HG03196 (cell line): ENCODE data around the gene OR4D9.
"Not testable (repeated sequence)": the region's sequence is repeated elsewhere in the genome, so short reads cannot be mapped to it uniquely, and the experiment has no call there.

ENCODE experiments used
- ATAC-seq: cut with Tn5 transposase; IDR thresholded peaks from one replicate; pipeline ENCODE4 v1.9.1; 2021; ENCODE audit not compliant: unreplicated experiment

OR4D9 gene

DNA sequence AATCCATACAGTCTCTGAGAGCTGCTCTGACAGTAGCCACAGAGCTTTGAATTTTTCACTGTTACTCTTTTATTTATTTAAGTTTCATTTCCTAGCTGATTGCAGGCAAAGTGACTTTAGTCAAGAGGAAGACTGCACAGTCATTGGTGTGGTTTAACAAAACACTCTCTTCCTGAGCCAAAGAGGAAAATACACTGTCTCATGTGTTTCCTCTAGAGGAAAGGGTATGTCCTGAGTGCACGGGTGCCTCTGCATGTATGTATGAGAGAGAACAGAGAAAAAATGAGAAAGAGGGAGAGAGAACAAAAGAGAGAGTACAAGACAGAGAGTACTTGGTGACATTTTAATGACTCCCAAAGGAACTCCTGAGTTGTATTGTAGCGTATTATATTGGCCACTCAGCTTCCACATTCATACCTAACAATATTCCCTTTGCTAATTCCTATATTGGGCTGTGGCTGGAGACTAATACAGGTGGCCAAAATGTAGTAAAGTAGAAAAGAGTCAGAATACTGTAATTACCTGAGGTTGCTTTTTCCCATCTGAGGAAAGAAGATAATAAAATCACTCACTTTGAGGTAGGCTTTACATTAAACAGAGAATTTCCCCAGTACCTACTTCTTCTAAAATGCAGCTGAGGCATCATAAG, at the start of gene OR4D9:
OR4D9 (plus strand) TSS at position 599 of the 649 bp plus-strand sequence. CDS start 3,374 bp downstream, outside the sequence.
- no peak for ATAC-seq

GRCh38 chr11:59463190-59463641, 48.1 kb upstream of the OR4D9 start:
- no peak for ATAC-seq

DNA sequence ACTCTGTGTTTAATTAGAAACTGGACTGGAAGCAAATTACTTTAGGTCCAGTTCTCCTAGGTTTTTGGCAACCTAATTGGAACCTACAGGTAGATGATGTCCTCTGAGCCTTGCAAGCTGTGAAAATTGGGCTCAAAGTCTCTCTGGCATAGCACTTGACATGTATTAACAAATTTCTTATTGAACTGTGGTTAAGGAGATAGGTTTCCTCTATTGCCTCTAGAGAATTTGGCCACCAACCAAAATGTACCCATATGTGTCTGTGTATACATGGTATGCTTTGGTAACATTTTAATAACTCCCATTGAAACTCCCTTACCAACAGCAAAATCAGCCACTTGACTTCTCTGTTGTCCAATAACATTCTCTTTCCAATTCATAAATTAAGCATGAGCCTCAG, 38.3 kb upstream of the OR4D9 start, which contains the start of gene OR4D10:
OR4D10 (plus strand) TSS at position 301 of the 400 bp plus-strand sequence. CDS start 4,115 bp downstream, outside the sequence.
- ATAC-seq: no peak

GRCh38 chr11:59475176-59475575, 36.2 kb upstream of the OR4D9 start:
- no peak for ATAC-seq

GRCh38 chr11:59479906-59480305, 31.4 kb upstream of the OR4D9 start:
- ATAC-seq: no peak

DNA sequence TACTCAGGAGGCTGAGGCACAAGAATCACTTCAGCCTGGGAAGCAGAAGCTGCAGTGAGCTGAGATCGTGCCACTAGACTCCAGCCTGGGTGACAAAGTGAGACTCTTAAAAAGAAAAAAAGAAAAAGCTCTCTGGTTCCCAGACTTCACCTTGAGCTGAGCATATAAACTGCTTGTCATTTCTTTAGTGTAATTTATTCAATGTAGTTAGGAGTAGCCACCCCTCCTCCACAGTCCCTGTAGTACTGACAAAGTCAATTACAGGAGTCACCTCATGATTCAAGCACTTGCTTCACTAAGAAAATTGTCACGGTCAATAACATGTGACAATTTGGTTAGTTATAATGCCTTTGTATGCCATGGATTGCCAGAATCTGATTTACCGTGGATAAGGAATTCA, 31.0 kb upstream of the OR4D9 start:
- no peak for ATAC-seq

GRCh38 chr11:59501931-59502330, 9.4 kb upstream of the OR4D9 start:
- no peak for ATAC-seq

GRCh38 chr11:59503276-59503675, 8.1 kb upstream of the OR4D9 start, which contains the start of gene OR4D11:
Gene OR4D11 (plus strand): TSS chr11:59503576. CDS start chr11:59503576, 0 bp downstream.
- no peak for ATAC-seq

DNA sequence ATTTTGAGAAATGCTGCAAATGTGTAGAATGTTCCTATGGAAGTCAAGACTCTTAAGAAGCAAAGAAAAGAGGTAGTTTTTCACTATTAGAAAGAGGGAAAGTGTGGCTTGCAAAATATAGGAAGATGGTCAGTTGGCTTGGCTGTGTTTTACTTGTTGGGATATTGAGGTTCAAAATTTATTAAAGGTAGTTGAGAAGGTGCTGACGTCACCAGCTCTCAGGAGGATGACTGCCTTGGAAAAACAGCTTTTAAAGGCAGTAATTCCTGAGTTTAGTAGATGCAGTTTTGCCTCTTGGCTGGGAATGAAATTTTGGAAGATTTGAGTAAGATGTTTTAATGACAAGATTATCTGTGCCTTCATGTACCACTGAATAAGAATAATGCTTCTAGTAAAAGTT, 336 bp downstream of the OR4D9 start:
- ATAC-seq: no peak

- ATAC-seq: not testable (repeated sequence)
Measured at GRCh38 chr11:59520139-59520538, 8.8 kb downstream of the OR4D9 start.

DNA sequence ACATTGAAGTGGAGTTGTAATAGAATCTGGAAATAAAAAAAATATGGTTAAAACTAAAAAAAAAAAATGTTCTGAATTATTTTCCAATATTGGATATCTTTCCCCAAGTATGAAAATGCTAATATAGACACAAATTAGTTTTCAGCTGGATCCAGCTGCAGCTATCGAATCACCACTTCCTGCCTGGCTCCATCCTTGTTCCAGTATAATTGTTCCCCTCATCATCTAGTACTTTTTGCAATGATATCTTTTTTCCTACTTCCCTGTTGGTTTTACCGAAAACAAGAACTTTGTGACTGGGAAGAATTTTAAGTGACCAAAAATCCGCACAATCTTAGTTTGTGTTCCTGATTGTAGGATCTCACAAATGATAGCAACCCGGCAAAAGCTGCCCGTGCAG, 9.4 kb downstream of the OR4D9 start:
- no peak for ATAC-seq

- ATAC-seq: no peak
Measured at GRCh38 chr11:59523541-59523940, 12.2 kb downstream of the OR4D9 start.

GRCh38 chr11:59528711-59529110, 17.4 kb downstream of the OR4D9 start:
- ATAC-seq: no peak

DNA sequence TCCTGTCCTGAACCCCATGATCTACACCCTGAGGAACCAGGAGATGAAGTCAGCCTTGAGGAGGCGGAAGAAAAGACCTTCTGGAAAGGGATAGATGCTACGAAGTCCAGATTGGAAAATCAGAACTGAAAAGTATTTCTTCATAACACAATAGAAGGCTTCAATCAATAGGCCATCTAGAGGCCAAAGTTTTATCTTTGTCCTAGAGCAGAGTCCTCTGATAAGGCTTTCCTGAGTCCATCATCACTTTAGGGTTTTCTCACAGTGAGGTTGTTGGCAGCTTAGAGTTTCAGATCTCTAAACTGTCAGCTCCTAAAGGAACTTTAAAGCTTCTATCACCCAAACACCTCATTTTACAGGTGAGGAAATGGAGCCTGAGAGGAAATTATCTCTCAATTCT, 21.3 kb downstream of the OR4D9 start:
- ATAC-seq: no peak

DNA sequence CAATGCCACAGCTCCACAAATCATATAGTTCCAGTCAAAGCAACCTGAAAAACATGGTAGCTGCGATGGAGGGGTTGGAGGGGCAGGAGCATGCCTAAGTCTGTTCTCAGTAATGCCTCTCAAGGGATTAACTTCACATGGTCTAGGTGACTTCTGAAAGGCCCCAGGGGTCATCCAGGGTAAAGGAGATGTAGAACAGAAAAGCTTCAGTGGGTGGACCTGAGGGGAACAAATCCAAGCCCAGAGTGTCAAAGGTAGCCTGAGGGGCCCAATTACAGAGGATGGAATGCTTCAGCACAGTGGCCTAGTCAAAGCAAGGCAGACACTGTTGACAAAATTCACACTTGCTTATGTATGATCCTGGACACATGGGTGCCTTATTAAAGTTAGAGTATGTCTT, 23.3 kb downstream of the OR4D9 start:
- ATAC-seq: no peak

DNA sequence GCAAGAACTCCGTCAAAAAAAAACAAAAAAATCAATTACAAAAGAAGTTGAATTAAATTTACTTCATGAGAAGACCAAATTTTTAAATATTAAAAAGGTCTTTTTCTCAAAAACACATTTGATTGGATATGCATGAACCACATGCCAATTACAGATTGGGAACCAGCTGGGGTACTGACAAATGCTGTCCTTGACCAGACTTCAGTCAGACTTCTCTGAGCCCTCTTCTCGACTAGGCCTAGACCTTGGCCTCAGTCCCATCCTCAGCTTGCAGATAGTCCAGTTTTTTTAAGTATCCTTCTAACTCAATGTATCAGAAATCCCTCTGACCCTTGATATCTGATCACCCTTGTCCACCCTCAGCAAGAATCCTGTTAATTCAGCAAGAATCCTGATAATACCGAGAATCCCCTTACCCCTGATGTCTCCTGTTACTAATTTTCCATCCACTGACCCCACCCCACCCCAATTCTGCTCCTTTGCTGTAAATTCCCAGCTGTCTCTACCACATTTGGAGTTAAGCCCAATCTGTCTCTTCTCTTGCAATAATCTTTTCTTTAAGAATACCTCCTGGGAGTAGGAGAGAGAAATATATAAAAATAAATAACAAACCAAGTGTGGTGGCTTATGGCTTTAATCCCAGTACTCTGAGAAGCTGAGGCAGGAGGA, 30.9 kb downstream of the OR4D9 start:
- no peak for ATAC-seq

DNA sequence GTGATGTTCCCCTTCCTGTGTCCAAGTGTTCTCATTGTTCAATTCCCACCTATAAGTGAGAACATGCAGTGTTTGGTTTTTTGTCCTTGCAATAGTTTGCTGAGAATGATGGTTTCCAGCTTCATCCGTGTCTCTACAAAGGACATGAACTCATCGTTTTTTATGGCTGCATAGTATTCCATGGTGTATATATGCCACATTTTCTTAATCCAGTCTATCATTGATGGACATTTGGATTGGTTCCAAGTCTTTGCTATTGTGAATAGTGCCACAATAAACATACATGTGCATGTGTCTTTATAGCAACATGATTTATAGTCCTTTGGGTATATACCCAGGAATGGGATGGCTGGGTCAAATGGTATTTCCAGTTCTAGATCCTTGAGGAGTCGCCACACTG, 32.4 kb downstream of the OR4D9 start:
- ATAC-seq: not testable (repeated sequence)

- no peak for ATAC-seq
Measured at GRCh38 chr11:59544869-59545178, 33.5 kb downstream of the OR4D9 start.

- no peak for ATAC-seq
Measured at GRCh38 chr11:59545179-59546020, 34.1 kb downstream of the OR4D9 start.

GRCh38 chr11:59547605-59548308, 36.4 kb downstream of the OR4D9 start:
- ATAC-seq: not testable (repeated sequence)

DNA sequence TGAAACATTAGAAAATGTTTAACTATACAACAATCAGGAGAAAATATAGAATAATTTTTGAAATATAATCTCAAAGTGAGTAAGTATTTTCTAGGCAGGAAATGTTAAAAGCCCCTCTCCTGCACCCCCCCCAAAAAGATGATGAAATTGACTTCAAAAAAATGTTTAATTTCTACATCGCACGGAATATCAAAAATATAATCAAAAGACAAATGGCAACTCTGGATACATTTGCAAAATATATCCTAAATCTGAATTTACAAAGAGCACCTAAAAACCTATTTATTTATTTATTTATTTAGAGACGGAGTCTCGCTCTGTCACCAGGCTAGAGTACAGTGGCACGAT, 36.9 kb downstream of the OR4D9 start:
- no peak for ATAC-seq
